SH-SY5Y (cell line): ENCODE data around the gene PDE11A.

ENCODE experiments used
- GATA2 ChIP-seq: IDR thresholded peaks from 2 replicates; pipeline ENCODE4 v1.6.1; 2011; ENCODE audit warnings: mild to moderate bottlenecking, low read depth, low read length
- GATA3 ChIP-seq: IDR thresholded peaks from 2 replicates; pipeline ENCODE4 v1.6.1; 2011; ENCODE audit warnings: low read depth, mild to moderate bottlenecking, low read length, moderate library complexity

GRCh38 chr2:177735318-177735803 lies 337.2 kb downstream of the PDE11A start:
- TF ChIP-seq GATA2 (no peak), GATA3 (no peak)
